Measurements from ENCODE around the gene MYO3A.

Gene MYO3A

DNA sequence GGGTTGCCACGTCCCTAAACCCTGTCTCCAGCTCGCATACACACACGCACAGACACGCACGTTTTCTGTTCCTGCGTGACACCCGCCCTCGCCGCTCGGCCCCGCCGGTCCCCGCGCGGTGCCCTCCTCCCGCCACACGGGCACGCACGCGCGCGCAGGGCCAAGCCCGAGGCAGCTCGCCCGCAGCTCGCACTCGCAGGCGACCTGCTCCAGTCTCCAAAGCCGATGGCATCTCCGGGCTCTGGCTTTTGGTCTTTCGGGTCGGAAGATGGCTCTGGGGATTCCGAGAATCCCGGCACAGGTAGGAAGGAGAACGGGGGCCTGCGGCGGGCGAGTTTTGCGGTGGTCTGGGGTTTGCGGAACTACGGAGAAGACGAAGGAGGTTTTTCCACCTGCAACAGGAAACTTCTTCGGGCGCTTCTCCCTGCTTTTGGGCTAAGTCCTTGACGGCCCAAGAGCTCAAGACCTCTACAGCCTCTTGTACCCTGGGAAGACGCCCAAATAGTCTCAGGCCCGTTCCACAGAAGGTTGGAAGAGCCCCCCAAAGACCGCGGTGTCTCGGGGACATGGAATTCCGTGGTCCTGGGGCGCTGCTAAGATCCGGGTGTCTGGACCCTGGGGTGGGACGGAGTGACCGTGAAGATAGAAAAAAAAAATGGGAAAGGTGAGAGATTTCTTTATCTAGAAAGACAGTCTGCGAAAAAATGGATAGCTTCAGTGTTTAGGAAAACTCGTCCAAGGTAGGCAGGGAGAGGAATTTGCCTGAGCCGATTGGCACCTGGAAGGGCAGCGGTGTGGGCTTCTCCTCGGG, 282.8 kb downstream of the MYO3A start, which contains the start of gene GAD2:
GAD2 (plus strand) TSS at position 190 of the 811 bp plus-strand sequence; CDS start at position 226, 36 bp downstream.
- DNase-seq: no peak

- DNase-seq: no peak
Observed at GRCh38 chr10:26217396-26218086, 283.5 kb downstream of the MYO3A start.

GRCh38 chr10:26219676-26220075, 285.6 kb downstream of the MYO3A start:
- no peak for DNase-seq

- DNase-seq: no peak
Observed at GRCh38 chr10:26220901-26221300, 286.9 kb downstream of the MYO3A start.

DNA sequence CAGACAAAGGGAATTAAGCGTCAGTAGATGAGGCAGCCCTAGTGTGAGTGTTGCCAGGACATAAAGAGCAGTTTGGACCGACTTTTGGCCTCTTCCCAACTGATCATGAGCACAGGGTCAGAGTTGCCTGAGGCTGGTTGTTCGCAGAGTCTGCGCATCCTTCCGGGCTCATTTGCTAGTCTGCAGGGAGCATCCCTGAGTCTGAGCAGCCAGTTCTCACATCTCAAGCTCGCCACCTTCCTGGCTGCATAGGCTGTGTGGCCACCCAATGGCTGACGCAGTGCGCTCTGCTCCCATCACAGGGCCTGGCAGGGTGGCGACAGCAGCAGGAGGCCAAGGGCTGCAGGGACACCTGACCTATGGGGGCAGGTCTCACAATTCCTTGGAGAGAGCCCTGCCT, 287.5 kb downstream of the MYO3A start:
- DNase-seq: no peak

GRCh38 chr10:26222563-26222962, 288.5 kb downstream of the MYO3A start:
- DNase-seq: no peak

- DNase-seq: no peak
Observed at GRCh38 chr10:26225322-26225721, 291.3 kb downstream of the MYO3A start.

- DNase-seq: no peak
Observed at GRCh38 chr10:26227786-26228185, 293.8 kb downstream of the MYO3A start.

GRCh38 chr10:26232174-26232573, 298.1 kb downstream of the MYO3A start:
- no peak for DNase-seq

- no peak for DNase-seq
Observed at GRCh38 chr10:26235761-26236160, 301.7 kb downstream of the MYO3A start.

GRCh38 chr10:26238378-26238777, 304.3 kb downstream of the MYO3A start:
- no peak for DNase-seq

DNA sequence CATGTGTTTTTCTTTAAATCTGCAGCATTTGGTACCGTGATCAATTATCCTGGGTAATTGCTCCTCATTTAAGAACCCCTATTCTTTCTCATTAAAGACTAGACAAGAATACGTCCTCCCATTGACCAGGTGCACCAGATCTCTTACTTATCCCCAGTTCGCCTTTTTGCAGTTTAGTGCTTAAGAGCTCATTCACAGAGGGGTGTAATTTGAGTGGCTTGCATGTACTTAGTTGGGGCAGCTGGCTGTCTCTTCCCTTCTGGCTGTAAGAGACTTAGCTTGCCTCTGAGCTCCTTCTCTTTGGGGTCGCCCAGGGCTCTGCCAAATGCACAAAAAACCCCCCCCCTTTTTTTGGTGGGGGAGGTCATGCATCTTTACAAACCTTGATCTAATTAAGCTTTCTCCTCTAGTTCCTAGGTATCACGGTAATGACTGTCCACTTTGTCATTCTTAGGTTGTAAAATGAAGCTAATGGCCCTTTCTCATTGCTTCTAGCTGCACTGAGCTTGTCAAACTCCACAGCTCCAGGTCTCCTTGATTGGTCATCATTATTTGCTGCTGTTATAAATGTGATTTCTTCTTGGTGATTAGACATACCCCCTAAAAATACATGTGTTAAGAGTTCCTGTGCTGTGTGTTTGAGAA, 308.8 kb downstream of the MYO3A start:
- no peak for DNase-seq

DNA sequence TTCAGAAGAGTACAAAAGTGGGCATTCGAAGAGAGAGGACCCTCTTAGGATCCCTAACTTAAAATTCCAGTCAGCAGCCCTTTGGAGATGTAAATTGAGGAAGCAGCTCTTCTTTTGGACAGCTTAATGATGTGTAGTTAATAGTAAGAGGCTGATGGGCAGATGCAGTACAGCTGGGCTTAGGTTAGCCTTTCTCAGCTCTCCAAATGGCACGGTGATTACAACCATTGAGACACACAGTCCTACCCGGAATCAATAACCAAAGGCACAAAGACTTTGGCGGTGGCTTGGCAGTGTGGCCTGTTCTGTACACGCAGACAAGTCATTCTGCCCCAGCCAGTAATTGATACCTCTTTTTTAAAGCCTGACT, 309.3 kb downstream of the MYO3A start:
- DNase-seq: no peak

GRCh38 chr10:26249681-26250080, 315.7 kb downstream of the MYO3A start:
- DNase-seq: no peak

GRCh38 chr10:26251925-26252324, 317.9 kb downstream of the MYO3A start:
- no peak for DNase-seq

DNA sequence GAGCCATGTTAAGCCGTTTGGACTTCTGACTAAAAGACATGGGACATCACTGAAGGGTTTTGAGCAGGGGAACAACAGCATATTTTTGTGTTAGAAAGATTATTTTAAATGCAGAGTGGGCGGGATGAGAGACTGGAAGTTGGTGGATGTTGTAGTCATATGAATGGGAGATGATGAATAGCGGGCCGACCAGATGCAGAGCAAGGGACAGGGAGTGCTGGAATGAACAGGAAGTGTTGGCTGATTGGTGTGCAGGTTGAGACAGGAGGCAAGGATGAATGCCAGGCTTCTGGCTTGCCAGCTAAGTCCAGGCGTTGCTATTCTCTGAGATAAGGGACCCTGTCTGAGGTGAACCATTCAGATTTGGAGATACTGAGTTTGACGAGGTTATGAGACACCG, 320.6 kb downstream of the MYO3A start:
- no peak for DNase-seq

- no peak for DNase-seq
Observed at GRCh38 chr10:26259341-26259740, 325.3 kb downstream of the MYO3A start.
